Endodermal cell (in vitro differentiated cells): ENCODE measurements around the gene FOXP4. TPM values are rescaled to one million over a fixed set of nuclear protein-coding genes. Genes with fewer than 3 reads are reported as not detected.

Experiments
- DNase-seq: peaks from one replicate; pipeline ENCODE4 v3.0.0-alpha.2; 2017
- H3K27ac ChIP-seq: 2 replicates; pipeline ENCODE4 v1.5.1; 2013; ENCODE audit warnings: mild to moderate bottlenecking, low read depth, low read length, moderate library complexity
- H3K27me3 ChIP-seq: 2 replicates; pipeline ENCODE4 v1.6.1; 2013; ENCODE audit warnings: mild to moderate bottlenecking, low read length, moderate library complexity; ENCODE audit not compliant: insufficient read depth, control insufficient read depth, poor library complexity, severe bottlenecking
- H3K36me3 ChIP-seq: 2 replicates; pipeline ENCODE4 v1.7.0; 2013; ENCODE audit warnings: mild to moderate bottlenecking, low read length, moderate library complexity; ENCODE audit not compliant: control insufficient read depth, insufficient read depth
- H3K4me1 ChIP-seq: one replicate; pipeline ENCODE4 v1.7.0; 2013; ENCODE audit warnings: low read length; ENCODE audit not compliant: control insufficient read depth, insufficient read depth
- H3K4me3 ChIP-seq: 2 replicates; pipeline ENCODE4 v1.5.1; 2013; ENCODE audit warnings: mild to moderate bottlenecking, low read length, moderate library complexity
- H3K9ac ChIP-seq: 2 replicates; pipeline ENCODE4 v1.6.1; 2013; ENCODE audit warnings: mild to moderate bottlenecking, low read length, moderate library complexity; ENCODE audit not compliant: poor library complexity, severe bottlenecking; ENCODE audit errors: extremely low read depth
- H3K9me3 ChIP-seq: 2 replicates; pipeline ENCODE4 v1.6.1; 2013; ENCODE audit warnings: mild to moderate bottlenecking, low read length, moderate library complexity; ENCODE audit not compliant: control insufficient read depth
- H3K27ac Mint-ChIP-seq: 2 replicates; pipeline ENCODE4 v1.8.0; 2020; ENCODE audit warnings: mixed read lengths
- H3K27me3 Mint-ChIP-seq: 2 replicates; pipeline ENCODE4 v1.8.0; 2021; ENCODE audit warnings: mild to moderate bottlenecking, mixed read lengths; ENCODE audit not compliant: insufficient read depth
- H3K36me3 Mint-ChIP-seq: 2 replicates; pipeline ENCODE4 v1.8.0; 2020; ENCODE audit warnings: low read depth, mixed read lengths
- H3K4me1 Mint-ChIP-seq: 2 replicates; pipeline ENCODE4 v1.8.0; 2020; ENCODE audit warnings: mixed read lengths
- H3K4me3 Mint-ChIP-seq: 2 replicates; pipeline ENCODE4 v1.8.0; 2020; ENCODE audit warnings: mild to moderate bottlenecking, moderate library complexity, mixed read lengths
- H3K9me3 Mint-ChIP-seq: 2 replicates; pipeline ENCODE4 v1.8.0; 2020; ENCODE audit warnings: mild to moderate bottlenecking, mixed read lengths
- WGBS, 2 experiments: methylation state at CpG; one replicate each; pipeline versions ENCODE4 v1.1.5 to v1.1.7; 2013; ENCODE audit warnings: missing lambda C conversion rate in 2 of 2, mixed read lengths in 1 of 2; ENCODE audit not compliant: insufficient coverage in 1 of 2, insufficient read length in 1 of 2; 5-methylcytosine and 5-hydroxymethylcytosine counted together
- total RNA-seq, 2 donors: library from RNA; stranded (reverse); fragmentation: NEBNext Ultra II Directional in 1 of 2; extraction: Animal tissue kit (Norgen Biotek cat#: 25700) in 1 of 2; gene quantifications; 2 replicates in 1 of 2; 3 replicates in 1 of 2; pipeline ENCODE4 v1.2.1, GENCODE V29; 2021
- TF ChIP-seq, protein P1 (sequence below): fragments of 200-600 bp; sonication (generic); conservative IDR thresholded peaks from 2 replicates; pipeline ENCODE4 v1.5.0; 2021; ENCODE audit warnings: antibody characterized with exemption, mild to moderate bottlenecking

FOXP4 gene
- total RNA-seq, 2 donors from 2014 or later = 44.4 to 47.7 TPM

DNA sequence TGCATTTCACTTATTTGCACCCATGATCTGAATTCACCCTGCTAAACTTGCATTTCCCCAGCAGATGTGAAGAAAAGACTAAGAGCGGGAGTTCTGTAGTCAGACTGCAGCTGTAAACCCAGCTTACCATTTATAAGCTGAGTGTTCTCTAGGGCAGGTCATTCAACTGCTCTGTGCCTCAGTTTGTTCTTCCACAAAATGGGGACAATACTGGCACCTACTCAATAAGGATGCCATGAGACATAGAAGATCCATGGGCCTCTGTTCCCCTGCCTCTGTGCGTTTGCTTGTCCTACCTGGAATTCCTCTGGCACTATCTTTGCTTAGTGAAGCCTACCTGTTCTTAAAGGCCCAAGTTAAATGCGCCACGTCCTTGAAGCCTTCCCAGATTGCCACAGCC lies 79.8 kb downstream of the FOXP4 start:
- peaks cover 11% of the 10 kb centered on the region for H3K27me3 Mint-ChIP-seq

DNA sequence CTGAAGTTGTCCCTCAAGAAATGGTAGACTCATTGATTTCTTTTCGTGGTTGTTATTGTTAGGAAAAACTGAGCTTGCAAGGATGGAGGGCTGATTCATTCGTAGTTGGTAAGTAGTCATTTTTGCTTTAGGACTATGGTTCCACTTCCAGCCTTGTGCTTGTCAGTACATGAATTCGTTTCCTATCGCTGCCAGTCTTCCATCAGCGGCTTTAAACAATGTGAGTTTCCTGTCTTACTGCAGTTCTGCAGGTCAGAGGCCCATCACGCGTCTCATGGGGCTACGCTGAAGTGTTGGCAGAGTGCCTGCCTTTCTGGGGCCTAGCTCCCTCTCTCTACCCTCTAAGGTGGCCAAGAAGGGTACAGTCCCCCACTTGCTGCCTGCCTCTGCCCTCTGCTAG lies 80.7 kb downstream of the FOXP4 start:
- Mint-ChIP-seq H3K27ac (no peak overlapping the region), H3K27me3 (peaks cover 15% of the 10 kb centered on the region), H3K36me3 (no peaks in the 10 kb centered on the region), H3K4me1 (peaks cover 8% of the 10 kb centered on the region), H3K4me3 (no peak overlapping the region), H3K9me3 (peaks cover under 1% of the 10 kb centered on the region)
- TF ChIP-seq, protein P1, sequence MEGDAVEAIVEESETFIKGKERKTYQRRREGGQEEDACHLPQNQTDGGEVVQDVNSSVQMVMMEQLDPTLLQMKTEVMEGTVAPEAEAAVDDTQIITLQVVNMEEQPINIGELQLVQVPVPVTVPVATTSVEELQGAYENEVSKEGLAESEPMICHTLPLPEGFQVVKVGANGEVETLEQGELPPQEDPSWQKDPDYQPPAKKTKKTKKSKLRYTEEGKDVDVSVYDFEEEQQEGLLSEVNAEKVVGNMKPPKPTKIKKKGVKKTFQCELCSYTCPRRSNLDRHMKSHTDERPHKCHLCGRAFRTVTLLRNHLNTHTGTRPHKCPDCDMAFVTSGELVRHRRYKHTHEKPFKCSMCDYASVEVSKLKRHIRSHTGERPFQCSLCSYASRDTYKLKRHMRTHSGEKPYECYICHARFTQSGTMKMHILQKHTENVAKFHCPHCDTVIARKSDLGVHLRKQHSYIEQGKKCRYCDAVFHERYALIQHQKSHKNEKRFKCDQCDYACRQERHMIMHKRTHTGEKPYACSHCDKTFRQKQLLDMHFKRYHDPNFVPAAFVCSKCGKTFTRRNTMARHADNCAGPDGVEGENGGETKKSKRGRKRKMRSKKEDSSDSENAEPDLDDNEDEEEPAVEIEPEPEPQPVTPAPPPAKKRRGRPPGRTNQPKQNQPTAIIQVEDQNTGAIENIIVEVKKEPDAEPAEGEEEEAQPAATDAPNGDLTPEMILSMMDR = no peak
- H3K36me3 ChIP-seq = no peaks in the 10 kb centered on the region
- H3K9me3 ChIP-seq = peaks cover 4% of the 10 kb centered on the region
- no peak overlapping the region for H3K9ac ChIP-seq
- no peak overlapping the region for H3K4me3 ChIP-seq
- no peak for DNase-seq
- H3K27ac ChIP-seq = no peak overlapping the region
- H3K4me1 ChIP-seq = no peaks in the 10 kb centered on the region
- no peaks in the 10 kb centered on the region for H3K27me3 ChIP-seq
- 87 to 94% methylated on average over 6 to 8 of the region's 8 CpGs for WGBS, 2 experiments

More for the DNA sequence above, 79.8 kb downstream of the FOXP4 start:
- no peaks in the 10 kb centered on the region for H3K27me3 ChIP-seq
- peaks cover 8% of the 10 kb centered on the region for H3K4me1 Mint-ChIP-seq
- no peaks in the 10 kb centered on the region for H3K36me3 ChIP-seq
- no peak overlapping the region for H3K27ac ChIP-seq
- no peak for DNase-seq
- no peak overlapping the region for H3K27ac Mint-ChIP-seq
- peaks cover 11% of the 10 kb centered on the region for H3K9me3 ChIP-seq
- TF ChIP-seq, protein P1 = no peak
- H3K4me1 ChIP-seq = no peaks in the 10 kb centered on the region
- no peak overlapping the region for H3K4me3 ChIP-seq
- H3K9ac ChIP-seq = no peak overlapping the region
- WGBS, 2 experiments = 89 to 94% methylated on average over 4 of the region's 4 CpGs
- H3K36me3 Mint-ChIP-seq = no peaks in the 10 kb centered on the region
- H3K4me3 Mint-ChIP-seq = no peak overlapping the region
- H3K9me3 Mint-ChIP-seq = peaks cover 6% of the 10 kb centered on the region

DNA sequence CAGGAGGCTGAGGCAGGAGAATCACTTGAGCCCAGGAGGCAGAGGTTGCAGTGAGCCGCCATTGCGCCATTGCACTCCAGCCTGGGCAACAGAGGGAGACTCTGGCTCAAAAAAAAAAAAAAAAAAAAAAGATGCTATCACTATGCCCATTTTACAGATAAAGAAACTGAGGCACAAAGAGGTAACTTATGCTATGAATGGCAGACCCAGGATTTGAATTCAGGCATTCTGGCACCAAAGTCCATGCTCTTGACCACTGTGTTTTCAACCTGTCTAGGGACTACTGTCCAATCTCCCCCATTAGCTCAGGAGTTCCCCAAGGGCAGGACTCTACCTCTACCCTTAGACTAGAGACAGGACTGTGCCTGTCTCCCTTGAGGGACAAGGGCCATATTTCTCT lies 82.9 kb downstream of the FOXP4 start:
- Mint-ChIP-seq H3K36me3 (no peaks in the 10 kb centered on the region), H3K27ac (no peak overlapping the region), H3K27me3 (peaks cover 29% of the 10 kb centered on the region), H3K9me3 (no peaks in the 10 kb centered on the region), H3K4me3 (no peak overlapping the region), H3K4me1 (peaks cover 8% of the 10 kb centered on the region)
- no peak overlapping the region for H3K4me3 ChIP-seq
- H3K36me3 ChIP-seq = no peaks in the 10 kb centered on the region
- H3K9me3 ChIP-seq = no peaks in the 10 kb centered on the region
- peaks cover 10% of the 10 kb centered on the region for H3K27me3 ChIP-seq
- no peaks in the 10 kb centered on the region for H3K4me1 ChIP-seq
- no peak overlapping the region for H3K9ac ChIP-seq
- H3K27ac ChIP-seq = no peak overlapping the region
- 100% methylated on average over 2 of the region's 2 CpGs; no CpG with 5 or more reads in 1 of the 2 experiments for WGBS, 2 experiments
- no peak for DNase-seq
- TF ChIP-seq, protein P1 = no peak
